HG03196 (cell line): Measurements from ENCODE around the gene SLCO3A1.

Experiments used
- ATAC-seq: cut with Tn5 transposase; IDR thresholded peaks from one replicate; pipeline ENCODE4 v1.9.1; 2021; ENCODE audit not compliant: unreplicated experiment

SLCO3A1 gene

GRCh38 chr15:91853511-91853947 lies at the start of gene SLCO3A1:
SLCO3A1 (plus strand) TSS chr15:91853708.
- ATAC-seq: peak; percentile 9

GRCh38 chr15:91807122-91807521 lies 46.4 kb upstream of the SLCO3A1 start:
- no peak for ATAC-seq

- ATAC-seq: no peak
Observed at GRCh38 chr15:91813924-91814323, 39.6 kb upstream of the SLCO3A1 start.

GRCh38 chr15:91816942-91817341 lies 36.6 kb upstream of the SLCO3A1 start:
- ATAC-seq: no peak

GRCh38 chr15:91821458-91821857 lies 32.0 kb upstream of the SLCO3A1 start:
- no peak for ATAC-seq

- no peak for ATAC-seq
Observed at GRCh38 chr15:91824256-91824655, 29.3 kb upstream of the SLCO3A1 start.

GRCh38 chr15:91826443-91826842 lies 27.1 kb upstream of the SLCO3A1 start:
- no peak for ATAC-seq

- ATAC-seq: no peak
Observed at GRCh38 chr15:91833056-91833455, 20.5 kb upstream of the SLCO3A1 start.

GRCh38 chr15:91839867-91840266 lies 13.6 kb upstream of the SLCO3A1 start:
- no peak for ATAC-seq

- ATAC-seq: no peak
Observed at GRCh38 chr15:91841861-91842260, 11.6 kb upstream of the SLCO3A1 start.

GRCh38 chr15:91844341-91844740 lies 9.2 kb upstream of the SLCO3A1 start:
- ATAC-seq: no peak

- ATAC-seq: no peak
Observed at GRCh38 chr15:91844928-91845327, 8.6 kb upstream of the SLCO3A1 start.

- no peak for ATAC-seq
Observed at GRCh38 chr15:91845720-91846119, 7.8 kb upstream of the SLCO3A1 start.

GRCh38 chr15:91849180-91849579 lies 4.3 kb upstream of the SLCO3A1 start:
- no peak for ATAC-seq

GRCh38 chr15:91849749-91850161 lies 3.8 kb upstream of the SLCO3A1 start:
- ATAC-seq: no peak

GRCh38 chr15:91852741-91853510 lies 582 bp upstream of the SLCO3A1 start:
- peak; percentile 45 for ATAC-seq

- ATAC-seq: no peak
Observed at GRCh38 chr15:91853948-91854638, 585 bp downstream of the SLCO3A1 start.

- ATAC-seq: no peak
Observed at GRCh38 chr15:91854639-91854990, 1.1 kb downstream of the SLCO3A1 start.

- ATAC-seq: no peak
Observed at GRCh38 chr15:91855241-91855640, 1.7 kb downstream of the SLCO3A1 start.

GRCh38 chr15:91855684-91856489 lies 2.4 kb downstream of the SLCO3A1 start:
- no peak for ATAC-seq

GRCh38 chr15:91857224-91857585 lies 3.7 kb downstream of the SLCO3A1 start:
- ATAC-seq: no peak

- ATAC-seq: peak; percentile 68
Observed at GRCh38 chr15:91857772-91858171, 4.3 kb downstream of the SLCO3A1 start.
